ENCODE measurements around the gene KCNH2.

The KCNH2 gene

GRCh38 chr7:150934045-150934766 is 43.9 kb downstream of the KCNH2 start:
- no peak for DNase-seq (ENCODE audit: extremely low spot score)
- POLR2A ChIA-PET: no interaction called here
- TF ChIP-seq SUZ12 (IDR thresholded peaks at IDR 0.05) (no peak), PKNOX1 (IDR thresholded peaks at IDR 0.05) (no peak), FOXA1 (IDR thresholded peaks at IDR 0.05) (no peak), ARNT (IDR thresholded peaks at IDR 0.05) (no peak), ELF4 (IDR thresholded peaks at IDR 0.05) (no peak), CTBP1 (IDR thresholded peaks at IDR 0.05; ENCODE audit: borderline replicate concordance) (no peak), FOXK2 (IDR thresholded peaks at IDR 0.05) (no peak), ZNF384 (IDR thresholded peaks at IDR 0.05) (no peak), NFRKB (IDR thresholded peaks at IDR 0.05) (no peak), L3MBTL2 (conservative IDR thresholded peaks at IDR 0.05) (no peak)
- CTCF ChIA-PET: interaction anchor here (1.0 kb wide), 1 partner anchor 36 kb away, joined by 3 read pairs; no protein-coding TSS in a partner anchor

DNA sequence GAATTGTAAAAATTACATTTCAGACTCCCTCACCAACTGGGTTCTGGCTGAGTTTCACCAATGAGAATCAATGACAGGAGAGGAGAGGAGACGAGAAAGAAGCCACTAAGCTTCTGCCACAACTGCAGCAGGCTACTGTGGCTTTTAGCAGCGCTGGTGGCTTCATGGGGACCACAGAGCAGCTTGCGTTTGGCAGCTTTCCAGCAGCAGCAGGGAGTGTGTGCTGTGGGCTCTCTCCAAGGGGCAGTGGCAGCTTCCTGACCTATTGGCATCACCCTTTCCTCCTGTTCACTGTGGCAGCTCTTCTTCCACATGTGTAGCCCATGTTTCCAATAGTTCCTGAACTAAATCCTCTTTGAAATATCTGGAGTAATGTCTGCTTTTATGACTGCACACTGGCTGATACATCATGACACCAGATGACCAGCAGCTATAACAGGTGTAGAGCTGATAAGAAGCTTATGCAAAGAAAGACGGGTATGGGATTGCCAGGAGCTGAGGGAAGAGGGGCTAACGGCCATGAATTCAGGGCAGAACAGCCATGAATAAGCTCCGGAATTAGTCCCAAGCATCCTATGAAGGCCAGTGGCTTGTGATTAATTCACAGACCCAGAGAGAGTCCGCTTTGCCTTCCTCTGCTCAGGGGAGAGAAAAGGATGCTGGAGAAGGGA is 46.8 kb downstream of the KCNH2 start:
- CTCF ChIA-PET: interaction anchor here (1.0 to 1.2 kb wide), 2 partner anchors 11 to 32 kb away, joined by 3 to 4 read pairs; no protein-coding TSS in a partner anchor
- POLR2A ChIA-PET: no interaction called here
- no peak for DNase-seq (ENCODE audit: extremely low spot score)

GRCh38 chr7:150928541-150928940 is 49.6 kb downstream of the KCNH2 start:
- no peak for DNase-seq (ENCODE audit: extremely low spot score)
- ChIA-PET POLR2A (no interaction called here), CTCF (interaction anchor here (0.6 to 1.6 kb wide), 5 partner anchors 9 to 480 kb away, joined by 3 to 6 read pairs (median 4); no protein-coding TSS in a partner anchor)
- TF ChIP-seq L3MBTL2 (conservative IDR thresholded peaks at IDR 0.05) (no peak), SUZ12 (IDR thresholded peaks at IDR 0.05) (no peak), SP1 (IDR thresholded peaks at IDR 0.05) (no peak), LEF1 (IDR thresholded peaks at IDR 0.05; ENCODE audit: borderline replicate concordance) (no peak), HDGF (IDR thresholded peaks at IDR 0.05; ENCODE audit: borderline replicate concordance) (no peak), CTBP1 (IDR thresholded peaks at IDR 0.05; ENCODE audit: borderline replicate concordance) (no peak), TARDBP (IDR thresholded peaks at IDR 0.05) (no peak), ZNF384 (IDR thresholded peaks at IDR 0.05) (no peak), BHLHE40 (IDR thresholded peaks at IDR 0.05; ENCODE audit: borderline replicate concordance) (no peak), FOXK2 (IDR thresholded peaks at IDR 0.05) (no peak), ARNT (IDR thresholded peaks at IDR 0.05) (no peak)

More for the DNA sequence above, 46.8 kb downstream of the KCNH2 start:
- TF ChIP-seq ARNT (IDR thresholded peaks at IDR 0.05) (no peak), SP1 (IDR thresholded peaks at IDR 0.05) (no peak), FOXA1 (IDR thresholded peaks at IDR 0.05) (no peak), CTBP1 (IDR thresholded peaks at IDR 0.05; ENCODE audit: borderline replicate concordance) (no peak), ELF4 (IDR thresholded peaks at IDR 0.05) (no peak), SUZ12 (IDR thresholded peaks at IDR 0.05) (no peak), FOXM1 (IDR thresholded peaks at IDR 0.05; ENCODE audit: borderline replicate concordance) (no peak), ZNF384 (IDR thresholded peaks at IDR 0.05) (no peak), FOXK2 (IDR thresholded peaks at IDR 0.05) (no peak)

GRCh38 chr7:150927956-150928344 is 50.2 kb downstream of the KCNH2 start:
- TF ChIP-seq LEF1 (IDR thresholded peaks at IDR 0.05; ENCODE audit: borderline replicate concordance) (no peak), ARNT (IDR thresholded peaks at IDR 0.05) (no peak), FOXM1 (IDR thresholded peaks at IDR 0.05; ENCODE audit: borderline replicate concordance) (no peak), FOXK2 (IDR thresholded peaks at IDR 0.05) (no peak), SUZ12 (IDR thresholded peaks at IDR 0.05) (no peak), BHLHE40 (IDR thresholded peaks at IDR 0.05; ENCODE audit: borderline replicate concordance) (no peak), FOXA1 (IDR thresholded peaks at IDR 0.05) (no peak), ZNF384 (IDR thresholded peaks at IDR 0.05) (no peak), ELF4 (IDR thresholded peaks at IDR 0.05) (no peak), HDGF (IDR thresholded peaks at IDR 0.05; ENCODE audit: borderline replicate concordance) (no peak), TARDBP (IDR thresholded peaks at IDR 0.05) (no peak)
- ChIA-PET CTCF (interaction anchor here (0.7 to 1.6 kb wide), 3 partner anchors 10 to 184 kb away, joined by 3 to 6 read pairs (median 5); no protein-coding TSS in a partner anchor), POLR2A (no interaction called here)
- DNase-seq (ENCODE audit: extremely low spot score): no peak

DNA sequence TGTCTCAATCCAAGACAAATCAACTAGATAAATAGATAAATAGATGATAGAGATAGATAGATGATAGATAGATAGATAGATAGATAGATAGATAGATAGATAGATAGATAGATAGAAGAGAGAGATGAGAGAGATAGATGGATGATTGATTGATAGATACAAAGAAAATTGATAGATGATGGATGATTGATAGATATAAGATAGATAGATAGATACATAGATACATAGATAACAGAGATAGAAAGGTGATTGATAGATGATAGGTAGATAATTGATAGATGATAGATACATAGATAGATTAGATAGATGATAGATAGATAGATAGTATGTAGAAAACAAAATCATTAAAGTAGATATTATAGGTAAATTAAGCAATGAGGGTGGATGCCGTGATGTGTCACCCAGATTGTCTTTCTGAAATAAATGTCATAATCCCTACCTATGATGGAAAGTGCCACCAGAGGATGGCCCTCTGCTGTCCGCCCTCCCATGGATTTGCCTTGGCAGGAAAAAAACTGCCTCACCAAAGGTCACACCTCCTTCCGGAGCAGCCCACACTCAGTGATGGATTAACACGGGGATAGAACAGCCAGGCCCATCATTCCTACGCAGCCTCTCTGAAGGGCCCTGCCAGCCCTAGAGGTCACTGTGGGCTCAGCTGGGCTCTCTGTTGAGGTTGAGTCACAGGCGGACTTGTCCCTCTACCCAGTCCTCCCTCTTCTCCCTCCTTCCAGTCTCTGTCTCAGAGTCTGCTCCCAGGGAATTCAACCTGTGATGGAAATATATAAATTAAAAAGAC is 50.8 kb downstream of the KCNH2 start:
- no peak for DNase-seq (ENCODE audit: extremely low spot score)
- TF ChIP-seq PKNOX1 (IDR thresholded peaks at IDR 0.05): peak; percentile 90
- TF ChIP-seq HDGF (IDR thresholded peaks at IDR 0.05; ENCODE audit: borderline replicate concordance): no peak
- TF ChIP-seq NFRKB (IDR thresholded peaks at IDR 0.05): no peak
- ChIA-PET POLR2A (no interaction called here), CTCF (interaction anchor here (1.5 kb wide), 1 partner anchor 10 kb away, joined by 5 read pairs; no protein-coding TSS in a partner anchor)

GRCh38 chr7:150926066-150926465 is 52.1 kb downstream of the KCNH2 start:
- DNase-seq (ENCODE audit: extremely low spot score): no peak
- ChIA-PET CTCF (no interaction called here), POLR2A (interaction anchor here (1.2 kb wide), 1 partner anchor 8 kb away, joined by 3 read pairs; no protein-coding TSS in a partner anchor)

More at GRCh38 chr7:150926066-150926465, 52.1 kb downstream of the KCNH2 start:
- TF ChIP-seq ZNF384 (IDR thresholded peaks at IDR 0.05) (no peak), TARDBP (IDR thresholded peaks at IDR 0.05) (no peak), PKNOX1 (IDR thresholded peaks at IDR 0.05) (no peak), ARNT (IDR thresholded peaks at IDR 0.05) (no peak), SUZ12 (IDR thresholded peaks at IDR 0.05) (no peak), BHLHE40 (IDR thresholded peaks at IDR 0.05; ENCODE audit: borderline replicate concordance) (no peak), ELF4 (IDR thresholded peaks at IDR 0.05) (no peak), CTBP1 (IDR thresholded peaks at IDR 0.05; ENCODE audit: borderline replicate concordance) (no peak), HDGF (IDR thresholded peaks at IDR 0.05; ENCODE audit: borderline replicate concordance) (no peak), NFRKB (IDR thresholded peaks at IDR 0.05) (no peak), SP1 (IDR thresholded peaks at IDR 0.05) (no peak), FOXK2 (IDR thresholded peaks at IDR 0.05) (no peak), LEF1 (IDR thresholded peaks at IDR 0.05; ENCODE audit: borderline replicate concordance) (no peak)

Data from HEK293T (cell line).